HG02759 (cell line): ENCODE results near the gene ZMYND19.
"Not testable (repeated sequence)": the region's sequence is repeated elsewhere in the genome, so short reads cannot be mapped to it uniquely, and the experiment has no call there.

ENCODE experiments used
- ATAC-seq: cut with Tn5 transposase; IDR thresholded peaks from one replicate; pipeline ENCODE4 v1.9.1; 2021; ENCODE audit warnings: mild to moderate bottlenecking, moderate library complexity; ENCODE audit not compliant: unreplicated experiment

ZMYND19 gene

DNA sequence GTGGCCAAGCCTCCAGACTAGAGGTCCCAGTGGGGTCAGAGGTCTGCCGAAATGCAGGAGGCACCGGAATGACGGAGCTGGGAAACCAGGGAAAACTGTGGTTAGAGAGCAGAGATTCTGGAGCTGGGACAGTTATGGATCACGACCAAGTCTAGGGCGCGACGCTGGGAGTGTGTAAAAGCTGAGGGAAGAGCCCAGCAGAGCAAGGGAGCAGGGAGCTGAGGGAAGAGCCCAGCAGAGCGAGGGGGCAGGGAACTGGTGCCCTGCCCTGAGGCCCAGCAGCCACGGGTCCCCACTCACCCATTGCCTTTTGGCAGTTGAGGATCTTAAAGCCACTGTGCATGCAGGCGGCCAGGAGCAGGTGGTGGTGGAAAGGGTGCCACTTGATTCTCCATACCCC, 26.2 kb downstream of the ZMYND19 start:
- ATAC-seq = no peak

DNA sequence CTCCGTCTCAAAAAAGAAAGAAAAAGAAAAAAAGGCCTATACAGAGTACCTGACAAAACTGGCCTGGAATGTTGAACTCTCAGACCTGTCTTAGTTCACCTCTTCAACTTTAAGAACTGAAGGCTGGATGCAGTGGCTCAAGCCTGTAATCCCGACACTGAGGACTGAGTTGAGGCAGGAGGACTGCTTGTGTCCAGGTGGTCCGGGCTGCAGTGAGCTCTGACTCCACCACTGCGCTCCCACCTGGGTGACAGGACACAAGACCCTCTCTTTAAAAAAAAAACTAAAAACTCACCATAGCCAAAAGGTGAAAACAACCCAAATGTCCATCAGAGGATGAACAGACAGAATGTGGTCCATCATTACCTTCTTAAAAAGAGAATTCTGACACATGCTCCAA, 32.2 kb downstream of the ZMYND19 start:
- ATAC-seq = no peak

DNA sequence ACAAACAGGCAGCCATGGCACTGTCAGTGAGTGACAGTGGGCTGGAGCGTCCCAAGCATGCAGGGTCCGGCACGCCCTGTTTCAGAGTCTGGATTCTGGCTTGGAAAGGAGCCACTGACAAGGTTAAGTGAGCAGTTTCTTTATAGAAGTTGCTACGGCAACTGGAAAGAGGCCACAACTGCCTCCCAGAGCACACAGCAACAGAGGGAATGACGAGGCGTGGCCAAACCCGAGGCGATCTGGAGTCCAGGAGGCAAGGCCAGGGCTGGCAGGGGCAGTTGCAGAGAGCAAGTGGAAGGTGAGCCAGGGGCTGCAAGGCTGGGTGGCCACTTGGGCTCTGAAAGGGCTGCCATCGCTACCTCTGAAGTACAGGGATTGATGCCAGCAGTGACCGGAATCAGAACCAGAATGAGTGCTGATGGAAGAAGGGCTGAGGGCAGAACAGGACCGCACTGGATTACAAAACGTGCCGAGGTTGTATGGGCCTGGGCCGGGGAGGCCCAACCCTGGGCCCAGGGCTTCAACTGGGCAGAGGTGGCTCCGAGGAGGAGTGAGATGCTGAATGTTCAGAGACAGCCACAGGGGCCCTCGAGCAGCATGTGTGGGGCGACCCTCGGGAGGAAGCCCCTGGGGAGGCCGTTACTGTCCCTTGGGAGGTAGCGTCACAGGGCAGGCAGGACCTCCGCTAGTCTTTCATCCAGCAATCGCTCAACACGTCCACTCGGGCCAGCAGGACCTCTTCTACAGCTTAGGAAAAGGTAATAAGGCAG, 34.1 kb downstream of the ZMYND19 start:
- no peak for ATAC-seq

DNA sequence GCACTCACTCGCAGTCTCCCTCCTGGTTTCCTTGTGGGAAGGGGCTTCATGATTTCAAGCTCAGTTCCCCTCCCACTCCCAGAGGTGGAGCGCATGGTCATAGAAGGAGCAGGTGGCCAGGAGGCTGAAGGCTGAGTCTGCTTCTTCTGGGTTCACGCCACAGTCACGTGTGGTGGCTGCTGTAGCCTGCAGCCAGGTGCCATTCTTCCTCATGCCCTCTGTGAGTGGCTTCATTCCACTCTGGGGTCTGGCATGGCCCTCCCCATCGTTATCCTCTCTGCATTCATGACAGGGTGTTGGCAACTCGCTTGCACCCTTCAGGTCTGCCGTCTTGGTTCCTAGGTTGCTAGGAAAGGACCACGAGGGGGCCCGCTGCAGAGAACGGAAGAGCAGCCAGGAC, 35.1 kb downstream of the ZMYND19 start:
- no peak for ATAC-seq

DNA sequence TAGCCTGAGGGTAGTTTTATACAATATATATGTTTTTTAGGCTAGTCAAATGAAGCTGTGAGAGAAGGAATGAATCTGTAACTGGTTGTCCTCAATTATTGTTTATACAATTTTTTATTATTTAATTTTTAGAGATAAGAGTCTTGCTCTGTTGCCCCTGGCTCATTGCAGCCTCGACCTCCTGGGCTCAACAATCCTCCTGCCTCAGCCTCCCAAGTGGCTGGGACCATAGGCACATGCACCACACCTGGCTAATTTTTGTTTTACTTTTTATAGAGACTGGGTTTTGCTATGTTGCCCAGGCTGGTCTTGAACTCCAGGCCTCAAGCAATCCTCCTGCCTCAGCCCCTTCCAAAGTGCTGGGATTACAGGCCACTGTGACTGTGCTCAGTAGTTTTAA, 36.0 kb downstream of the ZMYND19 start:
- no peak for ATAC-seq

DNA sequence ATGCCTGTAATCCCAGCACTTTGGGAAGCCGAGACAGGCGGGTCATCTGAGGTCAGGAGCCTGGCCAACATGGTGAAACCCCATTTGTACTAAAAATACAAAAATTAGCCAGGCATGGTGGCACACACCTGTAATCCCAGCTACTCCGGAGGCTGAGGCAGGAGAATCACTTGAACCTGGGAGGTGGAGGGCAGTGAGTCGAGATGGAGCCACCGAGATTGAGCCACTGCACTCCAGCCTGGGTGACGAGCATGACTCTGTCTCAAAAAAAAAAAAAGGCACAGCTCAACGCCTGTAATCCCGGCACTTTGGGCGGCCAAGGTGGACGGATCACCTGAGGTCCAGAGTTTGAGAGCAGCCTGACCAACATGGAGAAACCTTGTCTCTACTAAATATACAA, 36.7 kb downstream of the ZMYND19 start:
- not testable (repeated sequence) for ATAC-seq

DNA sequence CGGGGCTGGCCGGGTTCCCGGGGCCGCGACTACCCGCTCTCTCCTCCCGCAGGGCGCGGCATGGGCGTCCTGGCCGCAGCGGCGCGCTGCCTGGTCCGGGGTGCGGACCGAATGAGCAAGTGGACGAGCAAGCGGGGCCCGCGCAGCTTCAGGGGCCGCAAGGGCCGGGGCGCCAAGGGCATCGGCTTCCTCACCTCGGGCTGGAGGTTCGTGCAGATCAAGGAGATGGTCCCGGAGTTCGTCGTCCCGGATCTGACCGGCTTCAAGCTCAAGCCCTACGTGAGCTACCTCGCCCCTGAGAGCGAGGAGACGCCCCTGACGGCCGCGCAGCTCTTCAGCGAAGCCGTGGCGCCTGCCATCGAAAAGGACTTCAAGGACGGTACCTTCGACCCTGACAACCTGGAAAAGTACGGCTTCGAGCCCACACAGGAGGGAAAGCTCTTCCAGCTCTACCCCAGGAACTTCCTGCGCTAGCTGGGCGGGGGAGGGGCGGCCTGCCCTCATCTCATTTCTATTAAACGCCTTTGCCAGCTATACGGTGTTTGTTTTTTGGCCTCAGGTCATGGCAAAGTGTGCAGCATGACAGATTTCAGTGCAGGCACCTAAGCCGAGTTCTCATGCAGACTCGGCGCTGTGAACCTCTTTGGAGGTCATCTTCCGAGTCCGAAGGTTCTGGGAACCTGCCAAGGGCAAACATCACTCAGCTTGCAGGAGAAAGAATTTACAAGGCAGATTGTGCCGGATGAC, 38.1 kb downstream of the ZMYND19 start:
- ATAC-seq = no peak

DNA sequence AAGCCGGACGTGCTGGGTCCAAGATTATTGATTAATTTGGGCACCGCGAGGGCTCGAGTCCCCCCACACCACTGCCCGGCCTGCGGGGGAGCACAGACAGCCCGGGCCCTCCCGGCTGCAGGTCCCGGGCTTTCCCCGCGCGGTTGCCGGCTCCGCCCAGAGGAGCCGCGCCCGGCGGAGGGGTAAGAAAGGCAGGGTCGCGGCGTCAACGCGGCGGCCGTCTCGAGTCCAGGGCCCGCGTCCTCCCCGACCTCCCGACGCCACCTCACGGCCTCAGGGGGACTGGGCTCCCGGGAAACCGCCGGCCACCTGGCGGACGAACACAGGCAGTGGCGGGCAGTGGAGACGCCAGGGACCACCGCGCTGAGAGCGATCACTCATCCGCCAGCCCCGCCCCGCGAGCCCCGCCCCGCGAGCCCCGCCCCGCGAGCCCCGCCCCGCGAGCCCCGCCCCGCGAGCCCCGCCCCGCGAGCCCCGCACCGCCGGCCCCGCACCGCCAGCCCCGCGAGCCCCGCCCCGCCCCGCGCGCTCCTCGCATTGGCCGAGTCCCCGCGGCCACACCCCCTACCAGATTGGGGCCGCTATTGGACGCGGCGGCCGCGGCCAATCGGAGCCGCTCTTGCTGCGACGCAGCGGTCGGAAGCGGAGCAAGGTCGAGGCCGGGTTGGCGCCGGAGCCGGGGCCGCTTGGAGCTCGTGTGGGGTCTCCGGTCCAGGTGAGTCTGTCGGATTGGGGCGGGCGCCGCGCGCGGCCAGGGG, 38.9 kb downstream of the ZMYND19 start, which contains the start of gene MRPL41:
TSS of gene MRPL41 (plus strand) at position 616 of the 758 bp plus-strand sequence. CDS start 203 bp downstream, outside the sequence.
- peak; percentile 85 for ATAC-seq

DNA sequence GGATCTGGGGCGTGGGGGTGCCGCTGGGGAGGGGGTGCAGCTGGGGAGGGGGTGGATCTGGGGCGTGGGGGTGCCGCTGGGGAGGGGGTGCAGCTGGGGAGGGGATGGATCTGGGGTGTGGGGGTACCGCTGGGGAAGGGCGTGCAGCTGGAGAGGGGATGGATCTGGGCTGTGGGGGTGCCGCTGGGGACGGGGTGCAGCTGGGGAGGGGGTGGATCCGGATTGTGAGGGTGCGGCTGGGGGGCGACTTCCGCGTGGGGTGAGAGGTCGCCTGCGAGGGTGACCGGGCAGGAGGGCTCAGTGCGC, 39.4 kb downstream of the ZMYND19 start:
- ATAC-seq = not testable (repeated sequence)

DNA sequence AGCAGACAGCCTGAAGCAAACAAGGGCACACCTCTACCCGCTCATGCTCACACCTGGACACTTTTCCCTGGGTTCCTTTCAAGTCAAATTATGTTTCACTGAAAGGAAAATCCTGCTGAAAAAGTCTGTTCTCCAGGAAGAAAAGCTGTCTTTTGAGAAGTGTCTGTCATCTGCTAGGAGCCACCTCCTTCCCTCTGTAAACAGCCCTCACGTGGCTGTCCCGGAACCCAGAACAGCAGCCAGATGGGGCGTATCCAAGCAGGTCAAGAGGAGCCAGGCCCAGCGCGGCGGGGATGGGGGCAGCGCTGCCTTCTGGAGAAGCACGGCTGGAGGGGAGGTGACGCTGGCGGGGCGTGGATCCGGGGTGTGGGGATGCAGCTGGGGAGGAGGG, 40.1 kb downstream of the ZMYND19 start, which contains the start of gene PNPLA7:
TSS of gene PNPLA7 (minus strand) at position 172 of the 391 bp plus-strand sequence. CDS start 205 bp downstream, outside the sequence.
- ATAC-seq = no peak

DNA sequence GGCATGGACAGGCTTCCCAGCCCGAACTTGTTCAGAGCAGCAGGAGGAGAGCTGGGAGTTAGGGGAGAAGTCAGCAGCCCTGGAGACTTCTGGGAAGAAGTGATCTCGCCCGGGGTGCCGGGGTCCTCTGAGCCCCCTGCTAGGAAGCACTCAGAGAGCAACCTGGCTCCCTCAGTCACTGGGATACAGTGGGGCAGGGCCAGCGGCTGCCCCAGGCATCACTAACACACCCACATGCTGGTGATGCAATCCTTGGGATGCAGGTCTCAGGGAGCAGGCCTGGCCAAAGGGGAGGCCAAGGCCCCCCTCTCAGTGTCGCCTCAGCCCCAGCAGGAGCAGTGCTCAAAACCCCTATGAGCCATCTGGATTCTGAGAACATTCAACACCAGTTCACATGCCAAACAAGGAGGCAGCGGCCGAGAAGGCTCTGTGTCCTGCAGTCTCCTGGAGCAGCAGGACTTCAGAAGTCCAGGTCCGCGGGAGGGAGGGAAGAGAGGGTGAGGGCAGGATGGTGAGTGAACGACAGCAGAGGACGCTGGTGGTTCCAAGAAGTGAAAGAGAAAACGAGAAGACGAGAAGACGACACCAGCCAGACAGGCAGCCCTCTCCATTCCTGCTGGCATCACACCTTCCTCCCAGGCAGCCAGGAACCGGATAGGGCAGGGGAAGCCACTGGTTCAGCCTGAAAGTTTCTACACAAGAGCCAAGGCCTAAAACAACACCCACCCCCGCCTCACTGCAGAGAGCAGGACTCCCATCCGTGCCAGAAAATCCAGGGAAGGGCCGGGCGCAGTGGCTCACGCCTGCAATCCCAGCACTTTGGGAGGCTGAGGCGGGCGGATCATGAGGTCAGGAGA, 42.4 kb downstream of the ZMYND19 start:
- ATAC-seq = no peak

DNA sequence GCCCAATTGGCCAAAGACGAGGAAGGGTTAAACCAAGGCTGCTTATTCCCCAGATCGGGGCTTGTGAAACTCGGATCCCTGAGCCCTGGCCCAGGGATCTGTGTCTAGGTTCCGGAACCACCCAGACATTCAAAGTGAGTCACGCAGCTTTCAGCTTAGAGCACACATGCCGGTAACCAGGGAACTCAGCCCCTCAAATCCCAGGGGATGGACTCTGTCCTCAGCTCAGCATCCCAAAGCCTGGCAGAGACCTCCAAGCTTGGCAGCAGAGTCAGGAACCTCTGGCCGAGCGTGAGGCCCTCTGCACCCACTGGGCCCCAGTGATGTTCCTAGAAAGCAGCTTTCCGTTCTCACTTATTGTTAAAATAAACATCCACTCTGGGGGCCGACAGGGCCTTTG, 45.2 kb downstream of the ZMYND19 start:
- no peak for ATAC-seq

DNA sequence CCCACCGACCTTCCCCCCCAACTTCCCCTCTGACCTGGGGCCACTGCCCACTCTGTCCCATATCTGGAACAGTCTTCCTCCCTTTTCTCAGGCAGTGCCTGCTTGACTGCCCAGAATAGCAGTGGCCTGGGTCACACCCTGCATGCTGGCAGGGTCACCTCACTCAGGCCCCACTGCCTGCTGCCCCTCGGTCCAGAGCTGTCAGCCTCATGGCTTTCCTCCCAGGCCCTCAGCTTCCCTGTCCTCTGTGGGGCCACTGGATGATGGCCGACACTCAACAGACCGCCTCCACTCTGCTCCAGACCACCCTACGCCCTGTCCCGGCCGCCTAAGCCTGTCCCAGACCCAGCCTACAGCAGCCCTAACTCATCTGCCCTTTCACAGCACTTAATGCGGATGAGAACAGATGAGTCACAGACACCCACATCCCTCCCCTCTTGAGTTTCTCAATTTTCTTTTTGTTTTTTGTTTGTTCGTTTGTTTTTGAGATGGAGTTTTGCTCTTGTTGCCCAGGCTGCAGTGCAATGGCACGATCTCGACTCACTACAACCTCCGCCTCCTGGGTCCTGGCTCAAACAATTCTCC, 46.0 kb downstream of the ZMYND19 start:
- no peak for ATAC-seq

DNA sequence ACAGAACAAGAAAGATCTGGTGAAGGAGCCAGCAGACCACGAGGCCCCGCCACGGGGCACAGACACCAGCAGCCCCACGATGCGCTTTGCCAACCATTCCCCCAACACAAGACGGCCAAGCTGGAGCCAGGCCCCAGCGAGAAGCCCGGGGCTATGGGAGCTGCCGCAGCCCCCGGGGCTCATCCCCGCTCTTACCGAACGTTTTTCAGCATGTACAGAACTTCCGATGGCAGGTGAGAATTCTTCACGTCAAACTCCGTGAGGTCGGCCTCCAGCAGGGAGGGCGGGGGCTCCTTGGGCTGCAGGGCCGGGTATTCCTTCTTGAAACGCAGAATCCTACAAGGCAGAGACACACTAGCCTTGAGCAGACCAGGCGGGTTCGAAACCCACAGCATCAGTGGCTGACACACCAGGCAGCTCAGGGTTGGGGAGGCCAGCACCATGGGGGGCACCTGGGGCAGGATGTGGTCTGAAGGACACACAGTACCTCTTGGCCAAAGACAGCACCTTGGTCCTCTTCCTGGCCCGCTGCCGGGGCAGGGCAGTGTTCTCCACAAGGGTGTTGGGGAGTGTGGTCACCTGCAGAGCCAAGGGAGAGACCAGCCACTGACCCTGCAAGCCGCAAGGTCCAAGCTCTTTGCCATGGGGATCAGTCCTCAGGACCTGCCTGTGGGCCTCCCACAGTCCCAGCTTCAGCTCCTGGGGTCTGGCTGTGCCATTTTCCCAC, 46.9 kb downstream of the ZMYND19 start:
- no peak for ATAC-seq

DNA sequence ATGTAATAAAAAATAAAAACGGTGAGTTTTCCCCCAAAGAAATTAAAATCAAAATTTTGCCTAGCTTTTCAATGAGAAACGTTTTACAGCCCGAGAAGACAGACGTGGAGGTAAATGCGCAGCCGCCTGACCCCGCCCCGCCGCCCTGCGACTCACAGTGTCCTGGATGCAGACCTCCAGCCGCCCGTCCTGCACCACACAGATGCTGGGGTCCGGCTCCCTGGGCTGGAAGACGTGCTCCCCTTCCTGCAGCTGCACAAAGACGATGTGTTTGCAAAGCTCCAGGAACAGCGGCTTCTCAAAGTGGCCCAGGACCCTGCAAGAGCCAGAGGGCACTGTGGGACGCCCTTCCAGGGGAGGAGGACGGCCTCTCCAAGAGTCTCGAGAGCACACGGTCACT, 47.8 kb downstream of the ZMYND19 start:
- no peak for ATAC-seq

DNA sequence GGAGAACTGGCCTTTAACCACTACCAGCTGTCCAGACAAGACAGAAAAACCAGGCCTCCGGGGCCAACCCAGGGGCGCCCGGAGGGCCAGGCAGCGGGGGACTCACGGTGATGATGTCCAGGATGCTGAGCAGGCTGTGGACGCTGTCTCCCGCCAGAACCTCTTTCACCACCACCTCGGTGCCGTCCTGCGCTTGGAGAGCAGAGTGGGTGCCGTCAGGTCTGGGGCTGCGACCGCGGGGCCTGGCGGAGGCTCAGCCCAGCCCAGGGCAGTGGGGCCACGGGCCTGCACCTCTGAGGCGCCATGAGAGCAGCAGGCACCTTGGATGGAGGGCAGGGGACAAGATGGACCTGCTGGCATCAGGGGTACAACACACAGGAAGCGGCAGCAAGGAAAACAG, 49.8 kb downstream of the ZMYND19 start:
- no peak for ATAC-seq

DNA sequence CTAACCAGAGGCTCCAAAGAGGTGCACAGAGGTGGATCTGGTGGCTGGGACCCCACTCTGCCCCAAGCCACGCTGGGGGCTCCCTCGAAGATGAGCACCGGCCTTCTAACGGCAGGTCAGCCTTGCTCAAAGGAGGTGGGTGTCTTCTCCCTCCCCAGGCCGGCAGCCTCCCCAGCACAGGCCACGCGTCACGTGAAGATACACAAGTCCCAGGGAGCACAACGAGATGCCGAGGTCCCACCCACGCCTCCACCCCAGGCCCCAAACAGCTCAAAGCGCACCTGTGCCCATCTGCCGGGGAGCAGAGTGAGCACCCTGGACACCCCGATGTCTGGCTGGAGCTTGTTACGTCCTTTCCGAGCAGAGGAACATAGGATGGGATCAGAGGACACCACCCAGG, 52.3 kb downstream of the ZMYND19 start:
- ATAC-seq = no peak

DNA sequence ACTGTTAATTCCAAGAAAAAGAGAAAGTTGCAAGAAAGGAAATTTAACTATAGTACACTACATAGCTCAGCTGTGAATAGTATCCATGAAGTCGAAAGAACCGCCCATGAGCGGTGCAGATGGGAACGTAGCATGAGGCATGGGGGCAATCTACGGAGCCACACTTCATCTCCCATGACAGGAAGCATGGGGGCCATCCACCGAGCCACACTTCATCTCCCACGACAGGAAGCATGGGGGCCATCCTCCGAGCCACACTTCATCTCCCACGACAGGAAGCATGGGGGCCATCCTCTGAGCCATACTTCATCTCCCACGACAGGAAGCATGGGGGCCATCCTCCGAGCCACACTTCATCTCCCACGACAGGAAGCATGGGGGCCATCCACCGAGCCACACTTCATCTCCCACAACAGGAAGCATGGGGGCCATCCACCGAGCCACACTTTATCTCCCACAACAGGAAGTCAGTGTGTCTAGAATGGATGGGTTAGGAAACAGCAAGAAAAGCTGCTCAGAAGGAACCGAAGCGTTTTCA, 53.6 kb downstream of the ZMYND19 start:
- ATAC-seq = not testable (repeated sequence)

DNA sequence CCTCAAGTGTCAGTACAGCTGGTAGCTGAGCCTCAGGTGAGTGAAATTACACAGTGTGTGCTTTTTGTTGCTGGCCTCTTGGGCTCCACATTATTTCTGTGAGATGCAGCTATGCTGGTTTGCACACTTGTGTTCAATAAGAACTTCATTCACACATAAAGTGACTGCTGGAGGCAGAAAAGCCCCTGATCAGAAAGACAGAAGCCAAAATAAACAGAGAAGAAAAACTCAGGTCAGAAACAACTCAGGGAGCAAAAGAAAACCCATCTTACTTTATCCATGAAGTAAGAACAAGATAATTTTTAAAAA, 55.2 kb downstream of the ZMYND19 start:
- no peak for ATAC-seq
